Activated CD4-positive, alpha-beta T cell treated with anti-CD3 and anti-CD28 coated beads, Interleukin-2, amount 10 ng/mL, durations not matched to agents 7 days and 5 days (primary cell): ENCODE data around the gene SOAT2. TPM values are rescaled to one million over a fixed set of nuclear protein-coding genes. Genes with fewer than 3 reads are reported as not detected.
A peak's percentile ranks its signal among the peaks of the same experiment; 100 is the strongest.
"Not testable (repeated sequence)": the region's sequence is repeated elsewhere in the genome, so short reads cannot be mapped to it uniquely, and the experiment has no call there.

Experiments
- CTCF ChIA-PET: fragments of 350-600 bp; sonication (Branson Sonifier 250); formaldehyde crosslinking; loops from one replicate; lab custom pipeline; 2021; ENCODE audit warnings: antibody characterized with exemption; lab: Charles Lee
- POLR2A ChIA-PET: fragments of 350-600 bp; sonication (Branson Sonifier 250); formaldehyde crosslinking; loops from one replicate; lab custom pipeline; 2021; ENCODE audit warnings: antibody characterized with exemption; lab: Charles Lee
- DNase-seq: peaks from one replicate; pipeline ENCODE4 v3.0.0-alpha.2; 2020
- H3K27ac Mint-ChIP-seq: one replicate; pipeline ENCODE4 v1.8.0; 2021; ENCODE audit warnings: mild to moderate bottlenecking, moderate library complexity, mixed read lengths
- H3K27me3 Mint-ChIP-seq: one replicate; pipeline ENCODE4 v1.8.0; 2021; ENCODE audit warnings: mixed read lengths
- H3K36me3 Mint-ChIP-seq: one replicate; pipeline ENCODE4 v1.8.0; 2021; ENCODE audit warnings: low read depth, mixed read lengths
- H3K4me1 Mint-ChIP-seq: one replicate; pipeline ENCODE4 v1.8.0; 2021; ENCODE audit warnings: mixed read lengths
- H3K4me3 Mint-ChIP-seq: one replicate; pipeline ENCODE4 v1.8.0; 2021; ENCODE audit warnings: mild to moderate bottlenecking, moderate library complexity, mixed read lengths
- H3K9me3 Mint-ChIP-seq: one replicate; pipeline ENCODE4 v1.8.0; 2021; ENCODE audit warnings: mixed read lengths
- total RNA-seq, 2 experiments: library from RNA; stranded (reverse); gene quantifications; one replicate each; pipeline ENCODE4 v1.2.3, GENCODE V29; 2021

SOAT2 gene
- total RNA-seq, 2 experiments from 2014 or later = 1.0 to 1.7 TPM

DNA sequence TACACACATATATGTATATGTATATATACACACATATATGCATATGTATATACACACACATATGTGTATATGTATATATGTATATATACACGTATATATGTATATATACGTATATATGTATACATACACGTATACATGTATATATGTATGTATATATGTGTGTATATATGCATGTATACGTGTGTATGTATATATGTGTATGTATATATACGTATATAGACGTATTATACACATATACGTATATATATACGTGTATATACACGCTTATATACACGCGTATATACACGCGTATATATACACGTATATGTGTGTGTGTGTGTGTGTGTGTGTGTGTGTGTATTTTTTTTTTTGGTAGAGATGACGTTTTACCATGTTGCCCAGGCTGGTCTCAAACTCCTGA lies 44.4 kb downstream of the SOAT2 start:
- Mint-ChIP-seq H3K4me1 (no peaks in the 10 kb centered on the region), H3K27me3 (peaks cover 6% of the 10 kb centered on the region), H3K27ac (no peak overlapping the region), H3K36me3 (no peaks in the 10 kb centered on the region), H3K4me3 (no peak overlapping the region), H3K9me3 (no peaks in the 10 kb centered on the region)
- POLR2A ChIA-PET = no interaction called here
- DNase-seq = no peak
- CTCF ChIA-PET = no interaction called here

DNA sequence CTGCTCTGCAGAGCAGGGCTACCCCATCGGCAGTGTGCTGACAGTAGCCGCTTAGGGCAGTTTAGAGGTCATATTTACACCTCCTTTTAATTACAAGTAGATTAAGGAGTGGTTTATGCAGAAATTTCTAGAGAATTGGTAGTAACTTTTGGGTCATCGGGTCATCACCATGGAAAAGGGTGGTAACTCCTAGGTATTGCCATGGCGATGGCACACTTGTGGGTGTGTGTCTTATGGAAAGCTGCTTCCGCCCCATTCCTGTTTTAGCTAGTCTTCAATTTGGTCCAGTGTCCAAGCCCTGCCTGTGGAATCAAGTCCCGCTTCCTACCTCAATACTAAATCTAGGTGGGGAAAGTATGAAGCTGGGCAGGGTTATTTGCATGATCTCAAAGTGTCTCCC lies 47.8 kb downstream of the SOAT2 start:
- DNase-seq = no peak
- Mint-ChIP-seq H3K27ac (no peak overlapping the region), H3K4me1 (no peaks in the 10 kb centered on the region), H3K4me3 (no peak overlapping the region), H3K36me3 (no peaks in the 10 kb centered on the region), H3K27me3 (peaks cover 2% of the 10 kb centered on the region), H3K9me3 (no peaks in the 10 kb centered on the region)
- POLR2A ChIA-PET = no interaction called here
- CTCF ChIA-PET = interaction anchor here (0.5 to 1.1 kb wide), 3 partner anchors 8 to 126 kb away, joined by 4 read pairs; no protein-coding TSS in a partner anchor

DNA sequence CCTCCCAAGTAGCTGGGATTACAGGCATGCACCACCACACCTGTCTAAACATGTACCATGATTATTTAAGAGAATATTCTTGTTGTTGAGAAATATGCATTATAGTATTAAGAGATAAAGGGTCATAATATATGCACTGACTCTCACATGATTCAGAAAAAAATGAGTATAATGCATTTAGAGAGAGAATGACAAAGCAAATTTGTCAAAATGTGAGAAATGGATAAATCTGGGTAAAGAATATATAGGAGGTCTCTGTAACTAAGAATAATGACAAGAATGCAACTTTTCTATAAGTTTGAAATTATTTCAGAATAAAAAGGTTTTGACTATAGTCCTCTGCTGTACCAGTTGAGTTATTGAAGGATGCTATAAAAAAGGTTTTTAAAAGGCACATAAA lies 49.1 kb downstream of the SOAT2 start:
- POLR2A ChIA-PET = no interaction called here
- no peaks in the 10 kb centered on the region for H3K36me3 Mint-ChIP-seq

DNA sequence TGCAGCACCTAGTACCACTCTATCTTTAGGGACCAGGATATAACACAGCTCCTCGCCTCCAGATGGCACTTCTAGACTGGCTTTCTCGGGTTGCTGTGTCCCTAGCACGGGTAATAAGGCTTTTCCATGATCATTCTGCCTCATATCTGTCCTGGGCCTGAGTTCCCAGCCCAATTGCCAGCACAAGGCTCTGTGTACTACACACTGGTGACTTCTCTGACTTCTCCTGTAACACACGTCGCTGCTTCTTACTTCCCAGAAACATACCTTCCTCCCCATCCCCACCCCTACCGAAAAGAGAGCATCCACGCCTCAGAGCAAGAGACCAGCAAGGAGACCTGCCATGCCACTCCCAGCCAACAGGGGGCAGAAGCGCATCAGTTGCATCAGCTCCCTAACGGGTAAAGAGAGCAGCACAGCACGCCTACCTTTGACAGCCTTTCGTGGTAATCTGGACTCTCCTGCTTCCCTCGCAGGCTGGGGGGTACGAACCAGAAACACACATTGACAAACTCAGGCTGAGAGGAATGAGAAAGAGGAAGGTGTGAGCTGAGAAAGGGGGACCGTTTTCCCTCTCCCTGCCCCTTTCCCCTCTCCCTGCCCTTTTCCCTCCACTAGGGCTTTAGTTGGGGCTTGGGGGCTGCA lies 56.0 kb downstream of the SOAT2 start:
- peak; percentile 93 for DNase-seq
- no peaks in the 10 kb centered on the region for H3K9me3 Mint-ChIP-seq
- no peaks in the 10 kb centered on the region for H3K27me3 Mint-ChIP-seq
- H3K4me3 Mint-ChIP-seq = no peak overlapping the region
- H3K4me1 Mint-ChIP-seq = peaks cover 9% of the 10 kb centered on the region
- CTCF ChIA-PET = interaction anchor here (0.6 to 5.1 kb wide), 38 partner anchors 8 to 186 kb away, joined by 3 to 33 read pairs (median 5); partner anchors contain the start of genes AAAS, CSAD, SOAT2 and SPRYD3
- H3K27ac Mint-ChIP-seq = peak overlapping the region; percentile 26
- POLR2A ChIA-PET = no interaction called here
- peaks cover 2% of the 10 kb centered on the region for H3K36me3 Mint-ChIP-seq

More for the DNA sequence above, 49.1 kb downstream of the SOAT2 start:
- Mint-ChIP-seq H3K4me3 (no peak overlapping the region), H3K27me3 (peaks cover 2% of the 10 kb centered on the region), H3K4me1 (peaks cover 1% of the 10 kb centered on the region), H3K9me3 (no peaks in the 10 kb centered on the region), H3K27ac (no peak overlapping the region)
- no peak for DNase-seq
- CTCF ChIA-PET = no interaction called here

DNA sequence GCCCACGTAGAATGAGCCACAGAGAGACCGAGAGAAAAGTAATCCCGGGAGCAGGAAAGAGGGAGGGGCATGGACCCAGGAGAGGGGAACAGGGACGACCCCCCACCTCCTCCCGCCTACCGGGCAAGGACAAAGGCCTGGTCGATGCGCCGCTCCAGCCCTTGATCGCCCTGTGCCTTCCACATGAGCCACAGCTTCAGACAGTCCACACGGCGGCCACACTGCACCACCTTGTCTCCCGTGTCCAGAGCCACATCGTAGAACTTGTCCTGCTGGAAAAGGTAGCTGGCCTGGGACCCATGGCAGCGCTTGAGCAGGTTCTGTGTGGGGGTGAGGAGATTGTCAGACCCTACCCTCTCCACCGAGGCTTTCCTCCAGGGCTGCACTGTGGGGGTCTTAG lies 56.7 kb downstream of the SOAT2 start:
- no peak overlapping the region for H3K4me3 Mint-ChIP-seq
- DNase-seq = no peak
- H3K36me3 Mint-ChIP-seq = peaks cover 2% of the 10 kb centered on the region
- H3K27me3 Mint-ChIP-seq = no peaks in the 10 kb centered on the region
- H3K4me1 Mint-ChIP-seq = peaks cover 9% of the 10 kb centered on the region
- ChIA-PET POLR2A (no interaction called here), CTCF (interaction anchor here (0.7 to 5.1 kb wide), 38 partner anchors 9 to 185 kb away, joined by 3 to 33 read pairs (median 5); partner anchors contain the start of genes AAAS, CSAD, ITGB7 and SOAT2)
- H3K27ac Mint-ChIP-seq = peak overlapping the region; percentile 26
- H3K9me3 Mint-ChIP-seq = no peaks in the 10 kb centered on the region

DNA sequence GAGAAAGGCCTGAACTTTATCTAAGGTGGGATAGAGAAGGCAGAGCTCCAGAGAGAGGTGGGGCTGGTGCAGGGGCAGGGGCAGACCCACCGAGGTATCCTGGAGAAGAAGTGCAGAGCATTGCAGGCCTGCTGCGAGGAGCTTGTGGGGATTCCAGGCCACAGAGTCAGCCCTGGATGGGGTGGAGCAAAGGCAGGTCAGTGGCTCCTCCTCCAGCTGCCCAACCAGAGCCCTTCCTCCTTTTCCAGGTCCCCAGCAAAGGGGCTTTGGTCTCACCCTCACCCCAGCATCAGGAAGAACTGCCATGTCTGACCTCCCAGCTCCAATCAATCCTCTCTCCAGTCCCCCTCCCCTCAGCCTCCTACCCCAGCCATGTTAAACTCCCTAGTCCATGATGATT lies 57.4 kb downstream of the SOAT2 start:
- CTCF ChIA-PET = interaction anchor here (0.7 to 5.1 kb wide), 24 partner anchors 12 to 163 kb away, joined by 3 to 33 read pairs (median 5); partner anchors contain the start of genes AAAS, CSAD, EIF4B and ITGB7
- H3K4me3 Mint-ChIP-seq = no peak overlapping the region
- no peaks in the 10 kb centered on the region for H3K27me3 Mint-ChIP-seq
- H3K4me1 Mint-ChIP-seq = peaks cover 9% of the 10 kb centered on the region
- H3K36me3 Mint-ChIP-seq = peaks cover 2% of the 10 kb centered on the region
- POLR2A ChIA-PET = no interaction called here
- no peak overlapping the region for H3K27ac Mint-ChIP-seq
- no peak for DNase-seq
- H3K9me3 Mint-ChIP-seq = no peaks in the 10 kb centered on the region

DNA sequence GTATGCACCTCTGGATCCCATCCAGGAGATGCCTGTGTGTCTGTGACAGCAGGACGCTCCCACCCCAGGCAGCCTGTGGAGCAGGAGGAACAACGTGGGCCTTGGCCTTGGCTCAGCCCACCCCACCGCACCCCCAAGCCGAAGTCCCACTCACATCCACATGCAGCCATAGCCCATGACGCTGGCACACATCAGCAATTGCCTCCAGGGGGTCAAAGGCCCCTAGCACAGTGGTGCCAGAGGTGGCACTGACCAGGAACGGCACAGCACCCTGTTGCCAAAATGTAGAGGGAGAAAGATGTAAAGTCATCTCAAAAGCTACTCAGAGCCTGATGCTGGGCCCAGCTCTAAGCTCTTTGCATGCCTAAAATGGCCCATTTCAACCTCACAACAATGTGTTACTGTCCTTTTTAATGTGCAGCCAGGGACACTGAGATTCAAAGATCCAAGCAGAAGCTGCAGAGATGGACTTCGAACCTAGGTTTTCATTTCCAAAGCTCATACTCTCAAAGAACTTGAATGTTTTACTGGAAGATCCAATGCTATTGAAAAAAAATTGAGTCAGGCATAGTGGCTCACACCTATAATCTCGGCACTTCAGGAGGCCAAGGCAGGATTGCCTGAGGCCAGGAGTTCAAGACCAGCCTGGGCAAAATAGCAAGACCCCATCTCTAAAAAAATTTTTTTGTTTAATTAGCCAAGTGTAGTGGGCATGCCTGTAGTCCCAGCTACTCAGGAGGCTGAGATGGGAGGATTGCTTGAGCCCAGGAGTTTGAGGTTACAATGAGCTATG lies 58.0 kb downstream of the SOAT2 start:
- POLR2A ChIA-PET = no interaction called here
- CTCF ChIA-PET = interaction anchor here (0.8 to 5.1 kb wide), 11 partner anchors 11 to 160 kb away, joined by 3 to 33 read pairs (median 5); partner anchors contain the start of genes AAAS, CSAD, EIF4B and ZNF740
- no peaks in the 10 kb centered on the region for H3K27me3 Mint-ChIP-seq
- H3K9me3 Mint-ChIP-seq = no peaks in the 10 kb centered on the region
- no peak for DNase-seq
- no peak overlapping the region for H3K4me3 Mint-ChIP-seq
- peaks cover 9% of the 10 kb centered on the region for H3K4me1 Mint-ChIP-seq
- peaks cover 2% of the 10 kb centered on the region for H3K36me3 Mint-ChIP-seq
- no peak overlapping the region for H3K27ac Mint-ChIP-seq

DNA sequence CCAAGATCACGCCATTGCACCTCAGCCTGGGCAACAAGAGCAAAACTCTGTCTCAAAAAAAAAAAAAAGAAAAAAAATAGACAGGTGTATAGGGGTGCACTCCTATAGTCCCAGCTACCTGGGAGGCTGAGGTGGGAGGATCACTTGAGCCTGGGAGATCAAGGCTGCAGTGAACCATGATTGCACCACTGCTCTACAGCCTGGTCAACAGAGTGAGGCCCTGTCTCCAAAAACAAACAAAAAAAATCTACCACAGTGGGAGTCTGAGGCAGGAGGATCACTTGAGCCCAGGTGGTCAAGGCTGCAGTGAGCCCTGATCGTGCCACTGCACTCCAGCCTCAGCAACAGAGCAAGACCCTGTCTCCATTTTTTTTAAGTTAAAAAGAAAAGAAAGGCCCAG lies 59.7 kb downstream of the SOAT2 start:
- H3K9me3 Mint-ChIP-seq, H3K4me3 Mint-ChIP-seq, H3K27me3 Mint-ChIP-seq, DNase-seq, H3K36me3 Mint-ChIP-seq, H3K4me1 Mint-ChIP-seq, H3K27ac Mint-ChIP-seq: not testable (repeated sequence)
- ChIA-PET CTCF (interaction anchor here (0.6 to 5.1 kb wide), 4 partner anchors 9 to 159 kb away, joined by 3 to 33 read pairs (median 16); partner anchors contain the start of genes AAAS, CSAD and ZNF740), POLR2A (interaction anchor here (0.7 kb wide), 1 partner anchor 34 kb away, joined by 4 read pairs; no protein-coding TSS in a partner anchor)

DNA sequence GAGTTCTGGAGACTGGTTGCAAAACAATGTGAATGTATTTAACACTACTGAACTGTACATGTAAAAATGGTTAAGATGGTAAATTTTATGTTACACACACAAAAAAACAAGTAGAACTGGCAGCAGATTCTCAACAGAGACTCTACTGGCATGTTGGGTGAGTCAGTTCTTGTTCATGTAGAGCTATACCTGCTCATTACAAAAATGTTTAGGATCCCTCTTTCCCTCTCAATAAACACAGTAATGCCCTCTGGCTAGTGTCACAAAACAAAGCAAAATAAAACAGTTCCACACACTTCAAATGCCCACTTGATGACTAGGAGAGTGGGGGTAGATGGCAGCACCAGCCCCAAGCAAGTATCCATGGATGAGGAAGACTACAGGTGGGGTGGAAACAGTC lies 63.6 kb downstream of the SOAT2 start:
- peaks cover 2% of the 10 kb centered on the region for H3K36me3 Mint-ChIP-seq
- no peak overlapping the region for H3K27ac Mint-ChIP-seq
- no peaks in the 10 kb centered on the region for H3K9me3 Mint-ChIP-seq
- no peak for DNase-seq
- H3K4me3 Mint-ChIP-seq = no peak overlapping the region
- H3K4me1 Mint-ChIP-seq = no peaks in the 10 kb centered on the region
- no peaks in the 10 kb centered on the region for H3K27me3 Mint-ChIP-seq
- POLR2A ChIA-PET = no interaction called here
- CTCF ChIA-PET = interaction anchor here (0.6 to 1.0 kb wide), 4 partner anchors 23 to 229 kb away, joined by 3 to 4 read pairs (median 3); no protein-coding TSS in a partner anchor

DNA sequence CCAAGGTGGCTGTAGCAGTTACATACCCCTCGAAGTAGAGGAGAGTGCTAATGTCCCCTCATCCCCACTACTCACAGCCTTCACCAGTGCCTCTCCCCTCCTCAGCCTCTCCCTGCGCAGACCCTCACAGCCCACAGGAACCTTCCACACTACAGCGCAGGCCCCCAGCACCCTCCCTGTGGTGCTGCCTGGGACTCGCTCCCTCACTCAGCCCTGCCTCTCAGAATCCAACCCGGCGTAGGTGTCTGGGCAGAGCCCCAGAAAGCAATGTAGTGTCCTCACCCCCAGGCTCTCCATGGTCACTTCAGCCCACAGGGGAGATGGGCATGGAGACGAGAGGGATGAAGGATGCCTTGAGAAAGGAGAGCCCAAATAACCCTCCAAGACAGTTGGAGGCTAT lies 66.4 kb downstream of the SOAT2 start:
- no peaks in the 10 kb centered on the region for H3K4me1 Mint-ChIP-seq
- POLR2A ChIA-PET = no interaction called here
- H3K27ac Mint-ChIP-seq = no peak overlapping the region
- no peaks in the 10 kb centered on the region for H3K36me3 Mint-ChIP-seq
- DNase-seq = no peak
- no peak overlapping the region for H3K4me3 Mint-ChIP-seq
- CTCF ChIA-PET = no interaction called here
- H3K9me3 Mint-ChIP-seq = no peaks in the 10 kb centered on the region
- H3K27me3 Mint-ChIP-seq = no peaks in the 10 kb centered on the region

DNA sequence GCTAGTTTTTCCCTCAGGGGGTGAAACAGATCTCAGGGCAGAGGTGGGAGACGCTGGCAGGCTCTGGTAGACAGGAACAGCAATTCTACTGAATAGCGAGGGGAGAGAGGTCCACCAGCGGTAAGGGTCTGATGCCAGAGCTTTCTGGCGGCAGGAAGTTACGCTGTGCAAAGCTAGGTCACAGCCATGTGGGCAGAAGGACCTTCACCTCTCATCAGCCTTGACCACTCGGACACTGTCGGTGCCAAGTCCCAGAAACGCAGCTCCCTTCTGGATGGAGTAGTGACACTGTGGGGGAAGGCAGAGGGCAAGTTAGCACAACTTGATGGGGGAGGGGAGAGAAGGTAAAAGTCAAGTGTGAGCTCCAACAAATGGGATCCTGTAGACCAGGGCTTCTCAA lies 66.9 kb downstream of the SOAT2 start:
- Mint-ChIP-seq H3K27me3 (no peaks in the 10 kb centered on the region), H3K36me3 (no peaks in the 10 kb centered on the region), H3K9me3 (no peaks in the 10 kb centered on the region), H3K4me3 (no peak overlapping the region), H3K27ac (no peak overlapping the region), H3K4me1 (peaks cover 4% of the 10 kb centered on the region)
- CTCF ChIA-PET = interaction anchor here (1.1 to 1.7 kb wide), 2 partner anchors 38 to 148 kb away, joined by 3 read pairs; no protein-coding TSS in a partner anchor
- no peak for DNase-seq
- POLR2A ChIA-PET = no interaction called here

DNA sequence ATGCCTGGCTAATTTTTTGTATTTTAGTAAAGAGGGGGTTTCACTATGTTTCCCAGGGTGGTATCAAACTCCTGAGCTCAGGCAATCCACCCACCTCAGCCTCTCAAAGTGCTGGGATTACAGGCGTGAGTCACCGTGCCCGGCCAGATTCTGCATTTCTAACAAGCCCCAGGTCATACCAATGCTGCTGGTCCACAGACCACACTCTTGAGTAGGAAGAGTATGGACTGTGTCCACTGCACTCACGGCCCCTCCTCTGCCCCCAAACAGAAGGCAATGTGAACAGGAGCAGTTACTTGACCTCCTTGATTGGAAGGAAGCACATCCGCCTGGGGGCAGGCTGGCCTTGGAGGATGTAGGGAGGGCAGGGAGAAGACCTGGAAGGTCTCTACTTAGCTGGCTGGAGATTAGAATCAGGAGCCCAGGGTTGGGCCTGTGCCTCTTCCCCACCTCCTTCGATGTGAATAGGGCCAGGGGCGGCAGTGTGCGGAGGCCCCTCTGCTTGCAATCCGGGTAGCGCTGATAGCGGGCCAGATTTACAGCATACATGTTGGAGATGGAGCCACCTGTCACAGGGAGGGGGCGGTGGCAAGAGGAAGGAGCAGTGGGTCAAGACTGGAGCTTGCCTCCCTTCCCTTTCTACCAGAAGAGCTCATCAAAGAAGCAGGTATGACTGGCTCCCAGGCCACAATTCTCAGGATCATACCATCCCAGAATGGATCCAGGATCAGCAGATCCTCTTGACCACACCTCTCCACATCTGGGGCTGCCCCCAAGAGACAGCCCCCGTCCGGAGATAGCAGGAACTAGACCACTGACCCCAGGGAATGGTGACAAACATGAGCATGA lies 67.8 kb downstream of the SOAT2 start:
- H3K9me3 Mint-ChIP-seq = no peaks in the 10 kb centered on the region
- no peak overlapping the region for H3K4me3 Mint-ChIP-seq
- H3K4me1 Mint-ChIP-seq = peaks cover 11% of the 10 kb centered on the region
- H3K27ac Mint-ChIP-seq = peak overlapping the region; percentile 52
- H3K36me3 Mint-ChIP-seq = peaks cover 2% of the 10 kb centered on the region
- POLR2A ChIA-PET = no interaction called here
- CTCF ChIA-PET = interaction anchor here (0.6 to 3.2 kb wide), 4 partner anchors 11 to 147 kb away, joined by 3 to 29 read pairs (median 3); no protein-coding TSS in a partner anchor
- H3K27me3 Mint-ChIP-seq = no peaks in the 10 kb centered on the region
- DNase-seq = no peak
